Tibial nerve (tissue), 4 donors: ENCODE data around the gene KLC1.

Experiments
- EP300 ChIP-seq, 2 donors: sonication (generic); formaldehyde crosslinking; IDR thresholded peaks; one replicate each; pipeline ENCODE4 v1.6.1; 2017; ENCODE audit warnings: antibody characterized with exemption in 2 of 2, mild to moderate bottlenecking in 1 of 2
- POLR2A ChIP-seq, 2 donors: fragments of 450-650 bp; IDR thresholded peaks; one replicate each; pipeline ENCODE4 v1.6.1; 2017; ENCODE audit warnings: antibody characterized with exemption in 2 of 2, mild to moderate bottlenecking in 2 of 2, moderate library complexity in 2 of 2
- TF ChIP-seq, protein P1 (sequence below), 5 experiments: fragments of 200-600 bp in 3 of 5; fragments of 450-650 bp in 2 of 5; sonication (generic) in 3 of 5; IDR thresholded peaks; one replicate each; pipeline ENCODE4 v1.5.1; 2016 to 2019; ENCODE audit warnings: antibody characterized with exemption in 5 of 5, mild to moderate bottlenecking in 3 of 5, moderate library complexity in 2 of 5

DNA sequence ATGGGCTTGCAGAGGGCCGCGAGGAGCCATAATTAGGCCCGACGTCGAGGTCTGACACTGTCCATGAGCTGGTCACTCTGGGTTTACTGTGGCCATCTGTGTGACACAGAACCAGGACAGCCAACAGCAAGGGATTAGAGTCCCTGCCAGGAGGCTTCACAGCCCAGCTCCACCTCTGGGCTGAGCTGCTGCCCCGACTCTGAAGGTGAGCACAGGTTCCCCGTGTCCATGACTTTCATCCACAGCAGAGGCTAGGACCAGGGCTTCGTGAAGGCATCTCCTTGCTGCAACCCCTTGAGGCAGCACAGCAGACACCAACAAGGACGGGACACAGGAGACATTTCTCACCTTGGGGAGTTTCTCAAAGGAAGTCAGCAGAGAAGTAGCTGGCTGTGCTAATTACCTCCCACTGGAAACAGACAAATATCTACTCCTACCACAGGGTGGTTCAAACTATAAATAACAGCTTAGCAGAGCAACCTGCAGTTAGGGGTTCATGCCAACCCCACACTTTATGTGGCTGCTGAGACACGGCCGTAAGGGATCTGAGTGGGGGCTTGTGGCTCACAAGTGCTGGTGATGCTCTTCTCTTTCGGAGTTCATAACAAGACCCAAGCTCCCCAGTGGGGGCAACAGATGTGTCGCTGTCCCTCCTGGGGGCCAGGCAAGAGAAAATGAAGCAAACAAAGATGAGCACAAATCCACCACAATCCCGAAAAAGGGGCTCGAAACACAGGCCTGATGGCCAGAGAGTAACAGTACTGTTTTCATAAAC lies 115.8 kb downstream of the KLC1 start:
- TF ChIP-seq, protein P1, sequence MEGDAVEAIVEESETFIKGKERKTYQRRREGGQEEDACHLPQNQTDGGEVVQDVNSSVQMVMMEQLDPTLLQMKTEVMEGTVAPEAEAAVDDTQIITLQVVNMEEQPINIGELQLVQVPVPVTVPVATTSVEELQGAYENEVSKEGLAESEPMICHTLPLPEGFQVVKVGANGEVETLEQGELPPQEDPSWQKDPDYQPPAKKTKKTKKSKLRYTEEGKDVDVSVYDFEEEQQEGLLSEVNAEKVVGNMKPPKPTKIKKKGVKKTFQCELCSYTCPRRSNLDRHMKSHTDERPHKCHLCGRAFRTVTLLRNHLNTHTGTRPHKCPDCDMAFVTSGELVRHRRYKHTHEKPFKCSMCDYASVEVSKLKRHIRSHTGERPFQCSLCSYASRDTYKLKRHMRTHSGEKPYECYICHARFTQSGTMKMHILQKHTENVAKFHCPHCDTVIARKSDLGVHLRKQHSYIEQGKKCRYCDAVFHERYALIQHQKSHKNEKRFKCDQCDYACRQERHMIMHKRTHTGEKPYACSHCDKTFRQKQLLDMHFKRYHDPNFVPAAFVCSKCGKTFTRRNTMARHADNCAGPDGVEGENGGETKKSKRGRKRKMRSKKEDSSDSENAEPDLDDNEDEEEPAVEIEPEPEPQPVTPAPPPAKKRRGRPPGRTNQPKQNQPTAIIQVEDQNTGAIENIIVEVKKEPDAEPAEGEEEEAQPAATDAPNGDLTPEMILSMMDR (IDR thresholded peaks at IDR 0.05), result no peak
- TF ChIP-seq POLR2A (IDR thresholded peaks at IDR 0.05), result no peak
- TF ChIP-seq EP300 (IDR thresholded peaks at IDR 0.05), result no peak
